GM21390 (cell line): ENCODE data around the gene COL11A2.

Source experiments
- ATAC-seq: cut with Tn5 transposase; IDR thresholded peaks from one replicate; pipeline ENCODE4 v1.9.1; 2021; ENCODE audit not compliant: unreplicated experiment

COL11A2 gene

GRCh38 chr6:33206864-33207551, 14.7 kb upstream of the COL11A2 start:
- no peak for ATAC-seq

- no peak for ATAC-seq
Observed at GRCh38 chr6:33206027-33206863, 14.0 kb upstream of the COL11A2 start.

GRCh38 chr6:33205191-33206026, 13.1 kb upstream of the COL11A2 start:
- ATAC-seq, result no peak

- ATAC-seq, result peak; percentile 54
Observed at GRCh38 chr6:33204415-33205190, 12.3 kb upstream of the COL11A2 start, which contains the start of gene HSD17B8. Gene HSD17B8 (plus strand): TSS chr6:33204655. CDS start chr6:33204669, 14 bp downstream.

- no peak for ATAC-seq
Observed at GRCh38 chr6:33204165-33204414, 11.8 kb upstream of the COL11A2 start.

GRCh38 chr6:33203443-33204164, 11.3 kb upstream of the COL11A2 start:
- ATAC-seq, result no peak

GRCh38 chr6:33202799-33203198, 10.5 kb upstream of the COL11A2 start:
- no peak for ATAC-seq

GRCh38 chr6:33201935-33202334, 9.7 kb upstream of the COL11A2 start:
- ATAC-seq, result no peak

GRCh38 chr6:33201147-33201545, 8.9 kb upstream of the COL11A2 start:
- ATAC-seq, result no peak

- ATAC-seq, result peak; percentile 47
Observed at GRCh38 chr6:33200219-33201146, 8.2 kb upstream of the COL11A2 start, which contains the start of the genes RXRB and SLC39A7. Gene RXRB (minus strand): TSS chr6:33200665. CDS start chr6:33200476, 189 bp downstream. Gene SLC39A7 (plus strand): TSS chr6:33200867. CDS start chr6:33201246, 379 bp downstream.

GRCh38 chr6:33199687-33200218, 7.5 kb upstream of the COL11A2 start:
- peak; percentile 22 for ATAC-seq

GRCh38 chr6:33198853-33199436, 6.7 kb upstream of the COL11A2 start:
- no peak for ATAC-seq

GRCh38 chr6:33198159-33198852, 6.0 kb upstream of the COL11A2 start:
- no peak for ATAC-seq

- ATAC-seq, result no peak
Observed at GRCh38 chr6:33197431-33198048, 5.3 kb upstream of the COL11A2 start.

- ATAC-seq, result no peak
Observed at GRCh38 chr6:33195304-33196165, 3.3 kb upstream of the COL11A2 start.

GRCh38 chr6:33194431-33194979, 2.2 kb upstream of the COL11A2 start:
- ATAC-seq, result no peak
